Mucosa of stomach (tissue), 1 donor: Measurements from ENCODE around the gene ATRNL1.
"Not testable (repeated sequence)": the region's sequence is repeated elsewhere in the genome, so short reads cannot be mapped to it uniquely, and the experiment has no call there.

ENCODE experiments used
- H3K27me3 ChIP-seq: one replicate; pipeline ENCODE4 v1.7.0; 2013; ENCODE audit warnings: mild to moderate bottlenecking, low read length; ENCODE audit not compliant: control insufficient read depth, insufficient read depth
- H3K36me3 ChIP-seq: one replicate; pipeline ENCODE4 v1.7.0; 2013; ENCODE audit warnings: low read length; ENCODE audit not compliant: control insufficient read depth, insufficient read depth
- H3K4me1 ChIP-seq: one replicate; pipeline ENCODE4 v1.7.0; 2013; ENCODE audit warnings: mild to moderate bottlenecking, low read length; ENCODE audit not compliant: control insufficient read depth, insufficient read depth
- H3K4me3 ChIP-seq: one replicate; pipeline ENCODE4 v1.7.0; 2013; ENCODE audit warnings: low read length
- H3K9ac ChIP-seq: one replicate; pipeline ENCODE4 v1.7.0; 2013; ENCODE audit warnings: mild to moderate bottlenecking, low read length, moderate library complexity
- H3K9me3 ChIP-seq: one replicate; pipeline ENCODE4 v1.7.0; 2013; ENCODE audit warnings: mild to moderate bottlenecking, low read length, moderate library complexity; ENCODE audit not compliant: control insufficient read depth
- donor health status: Pancreatic carcinoma.

ATRNL1 gene

GRCh38 chr10:115483294-115483693 is 390.1 kb downstream of the ATRNL1 start:
- Histone ChIP-seq H3K9me3 (no peaks in the 10 kb centered on the region), H3K27me3 (no peaks in the 10 kb centered on the region), H3K36me3 (no peaks in the 10 kb centered on the region), H3K9ac (no peak overlapping the region), H3K4me3 (no peak overlapping the region), H3K4me1 (no peaks in the 10 kb centered on the region)

- no peaks in the 10 kb centered on the region for H3K27me3 ChIP-seq
- no peak overlapping the region for H3K4me3 ChIP-seq
- H3K36me3 ChIP-seq, result no peaks in the 10 kb centered on the region
- no peaks in the 10 kb centered on the region for H3K4me1 ChIP-seq
- no peak overlapping the region for H3K9ac ChIP-seq
- H3K9me3 ChIP-seq, result no peaks in the 10 kb centered on the region
These were observed 398.5 kb downstream of the ATRNL1 start for GRCh38 chr10:115491526-115492140.

- H3K9ac ChIP-seq, result no peak overlapping the region
- no peak overlapping the region for H3K4me3 ChIP-seq
- H3K36me3 ChIP-seq, result no peaks in the 10 kb centered on the region
- no peaks in the 10 kb centered on the region for H3K27me3 ChIP-seq
- no peaks in the 10 kb centered on the region for H3K9me3 ChIP-seq
- H3K4me1 ChIP-seq, result no peaks in the 10 kb centered on the region
These were observed 410.4 kb downstream of the ATRNL1 start for GRCh38 chr10:115503546-115503945.

GRCh38 chr10:115514895-115515294 is 421.7 kb downstream of the ATRNL1 start:
- Histone ChIP-seq H3K27me3 (no peaks in the 10 kb centered on the region), H3K9ac (no peak overlapping the region), H3K9me3 (no peaks in the 10 kb centered on the region), H3K36me3 (no peaks in the 10 kb centered on the region), H3K4me1 (no peaks in the 10 kb centered on the region), H3K4me3 (no peak overlapping the region)

- Histone ChIP-seq H3K9me3 (no peaks in the 10 kb centered on the region), H3K36me3 (no peaks in the 10 kb centered on the region), H3K4me3 (no peak overlapping the region), H3K4me1 (no peaks in the 10 kb centered on the region), H3K27me3 (no peaks in the 10 kb centered on the region), H3K9ac (no peak overlapping the region)
These were observed 432.0 kb downstream of the ATRNL1 start for GRCh38 chr10:115525141-115525540.

GRCh38 chr10:115527682-115528081 is 434.5 kb downstream of the ATRNL1 start:
- not testable (repeated sequence) for H3K9ac ChIP-seq, H3K4me1 ChIP-seq, H3K4me3 ChIP-seq, H3K27me3 ChIP-seq, H3K9me3 ChIP-seq, H3K36me3 ChIP-seq

- not testable (repeated sequence) for H3K9me3 ChIP-seq, H3K4me3 ChIP-seq, H3K27me3 ChIP-seq, H3K4me1 ChIP-seq, H3K9ac ChIP-seq, H3K36me3 ChIP-seq
These were observed 443.2 kb downstream of the ATRNL1 start for GRCh38 chr10:115536401-115536800.

- Histone ChIP-seq H3K4me1 (no peaks in the 10 kb centered on the region), H3K27me3 (no peaks in the 10 kb centered on the region), H3K9ac (no peak overlapping the region), H3K9me3 (no peaks in the 10 kb centered on the region), H3K4me3 (no peak overlapping the region), H3K36me3 (no peaks in the 10 kb centered on the region)
These were observed 446.1 kb downstream of the ATRNL1 start for GRCh38 chr10:115539142-115539762.

- no peaks in the 10 kb centered on the region for H3K9me3 ChIP-seq
- H3K4me3 ChIP-seq, result no peak overlapping the region
- H3K9ac ChIP-seq, result no peak overlapping the region
- no peaks in the 10 kb centered on the region for H3K27me3 ChIP-seq
- no peaks in the 10 kb centered on the region for H3K4me1 ChIP-seq
- no peaks in the 10 kb centered on the region for H3K36me3 ChIP-seq
These were observed 462.8 kb downstream of the ATRNL1 start for GRCh38 chr10:115555887-115556402.

GRCh38 chr10:115558252-115558651 is 465.1 kb downstream of the ATRNL1 start:
- H3K9me3 ChIP-seq, result no peaks in the 10 kb centered on the region
- H3K9ac ChIP-seq, result no peak overlapping the region
- no peak overlapping the region for H3K4me3 ChIP-seq
- no peaks in the 10 kb centered on the region for H3K36me3 ChIP-seq
- no peaks in the 10 kb centered on the region for H3K4me1 ChIP-seq
- no peaks in the 10 kb centered on the region for H3K27me3 ChIP-seq

- Histone ChIP-seq H3K9me3 (no peaks in the 10 kb centered on the region), H3K4me3 (no peak overlapping the region), H3K4me1 (no peaks in the 10 kb centered on the region), H3K36me3 (no peaks in the 10 kb centered on the region), H3K27me3 (no peaks in the 10 kb centered on the region), H3K9ac (no peak overlapping the region)
These were observed 473.7 kb downstream of the ATRNL1 start for GRCh38 chr10:115566867-115567266.

GRCh38 chr10:115572740-115573455 is 479.7 kb downstream of the ATRNL1 start:
- no peak overlapping the region for H3K9ac ChIP-seq
- H3K4me1 ChIP-seq, result no peaks in the 10 kb centered on the region
- H3K4me3 ChIP-seq, result no peak overlapping the region
- H3K9me3 ChIP-seq, result no peaks in the 10 kb centered on the region
- H3K27me3 ChIP-seq, result no peaks in the 10 kb centered on the region
- no peaks in the 10 kb centered on the region for H3K36me3 ChIP-seq
